ENCODE data around the gene SMO.

DNA sequence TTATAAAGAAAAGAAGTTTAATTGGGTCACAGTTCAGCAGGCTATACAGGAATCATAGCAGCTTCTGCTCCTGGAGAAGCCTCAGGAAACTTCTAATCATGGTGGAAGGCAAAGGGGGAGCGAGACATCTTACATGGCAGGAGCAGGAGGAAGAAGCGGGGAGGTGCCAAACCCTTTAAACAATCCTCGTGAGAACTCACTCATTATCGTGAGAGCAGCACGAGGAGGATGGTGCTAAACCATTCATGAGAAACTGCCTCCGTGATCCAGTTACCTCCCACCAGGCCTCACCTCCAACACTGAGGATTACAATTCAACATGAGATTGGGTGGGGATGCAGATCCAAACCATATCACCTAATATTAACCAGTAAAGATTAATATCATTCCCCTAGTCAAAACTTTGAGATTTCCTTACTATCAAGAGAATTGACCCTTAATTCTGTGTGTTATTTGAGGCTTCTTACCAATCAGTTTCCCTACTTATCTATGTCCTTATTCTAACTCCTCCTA, 1.6 kb upstream of the SMO start:
- TF ChIP-seq, protein P1, sequence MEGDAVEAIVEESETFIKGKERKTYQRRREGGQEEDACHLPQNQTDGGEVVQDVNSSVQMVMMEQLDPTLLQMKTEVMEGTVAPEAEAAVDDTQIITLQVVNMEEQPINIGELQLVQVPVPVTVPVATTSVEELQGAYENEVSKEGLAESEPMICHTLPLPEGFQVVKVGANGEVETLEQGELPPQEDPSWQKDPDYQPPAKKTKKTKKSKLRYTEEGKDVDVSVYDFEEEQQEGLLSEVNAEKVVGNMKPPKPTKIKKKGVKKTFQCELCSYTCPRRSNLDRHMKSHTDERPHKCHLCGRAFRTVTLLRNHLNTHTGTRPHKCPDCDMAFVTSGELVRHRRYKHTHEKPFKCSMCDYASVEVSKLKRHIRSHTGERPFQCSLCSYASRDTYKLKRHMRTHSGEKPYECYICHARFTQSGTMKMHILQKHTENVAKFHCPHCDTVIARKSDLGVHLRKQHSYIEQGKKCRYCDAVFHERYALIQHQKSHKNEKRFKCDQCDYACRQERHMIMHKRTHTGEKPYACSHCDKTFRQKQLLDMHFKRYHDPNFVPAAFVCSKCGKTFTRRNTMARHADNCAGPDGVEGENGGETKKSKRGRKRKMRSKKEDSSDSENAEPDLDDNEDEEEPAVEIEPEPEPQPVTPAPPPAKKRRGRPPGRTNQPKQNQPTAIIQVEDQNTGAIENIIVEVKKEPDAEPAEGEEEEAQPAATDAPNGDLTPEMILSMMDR (IDR thresholded peaks at IDR 0.05; ENCODE audit: extremely low read depth in 1 of 2, insufficient read depth in 1 of 2, low read depth in 1 of 2, low read length in 2 of 2), result no peak
- TF ChIP-seq MAX (IDR thresholded peaks at IDR 0.05; ENCODE audit: insufficient read depth, insufficient read length), result no peak
- no peak for TF ChIP-seq EZH2 (IDR thresholded peaks at IDR 0.05; ENCODE audit: borderline replicate concordance, low read depth, low read length, severe bottlenecking)
- TF ChIP-seq FOS (IDR thresholded peaks at IDR 0.05; ENCODE audit: borderline replicate concordance, insufficient read depth, low read length), result no peak
- TF ChIP-seq POLR2AphosphoS5 (IDR thresholded peaks at IDR 0.05; ENCODE audit: insufficient read depth, low read depth, low read length), result no peak

Measured in endothelial cell of umbilical vein (primary cell).